Activated naive CD4-positive, alpha-beta T cell treated with Interleukin-2 at 50 U/mL for 16 hours (primary cell): ENCODE results near the gene TBC1D20.
A peak's percentile ranks its signal among the peaks of the same experiment; 100 is the strongest.

Experiments used
- DNase-seq: peaks from one replicate; pipeline ENCODE4 v3.0.0-alpha.2; 2020

TBC1D20 gene

GRCh38 chr20:437787-438486 lies 24.4 kb downstream of the TBC1D20 start:
- no peak for DNase-seq

GRCh38 chr20:436476-436875 lies 25.9 kb downstream of the TBC1D20 start:
- no peak for DNase-seq

GRCh38 chr20:435558-435957 lies 26.8 kb downstream of the TBC1D20 start:
- no peak for DNase-seq

- no peak for DNase-seq
Measured at GRCh38 chr20:434661-435419, 27.5 kb downstream of the TBC1D20 start.

- DNase-seq, result no peak
Measured at GRCh38 chr20:434221-434620, 28.1 kb downstream of the TBC1D20 start.

- peak; percentile 67 for DNase-seq
Measured at GRCh38 chr20:433300-433975, 28.9 kb downstream of the TBC1D20 start.

GRCh38 chr20:432677-433299 lies 29.5 kb downstream of the TBC1D20 start:
- DNase-seq, result no peak

- DNase-seq, result no peak
Measured at GRCh38 chr20:432208-432607, 30.1 kb downstream of the TBC1D20 start.

- DNase-seq, result peak; percentile 16
Measured at GRCh38 chr20:431012-431904, 31.1 kb downstream of the TBC1D20 start.

- no peak for DNase-seq
Measured at GRCh38 chr20:430091-430999, 32.0 kb downstream of the TBC1D20 start.

GRCh38 chr20:428658-429200 lies 33.6 kb downstream of the TBC1D20 start:
- no peak for DNase-seq

- no peak for DNase-seq
Measured at GRCh38 chr20:427849-428657, 34.3 kb downstream of the TBC1D20 start.

- DNase-seq, result no peak
Measured at GRCh38 chr20:427401-427800, 34.9 kb downstream of the TBC1D20 start.

GRCh38 chr20:426566-426965 lies 35.8 kb downstream of the TBC1D20 start:
- DNase-seq, result no peak

- DNase-seq, result no peak
Measured at GRCh38 chr20:421685-422250, 40.6 kb downstream of the TBC1D20 start.

- no peak for DNase-seq
Measured at GRCh38 chr20:420721-421574, 41.4 kb downstream of the TBC1D20 start.

- no peak for DNase-seq
Measured at GRCh38 chr20:420166-420620, 42.1 kb downstream of the TBC1D20 start.

- DNase-seq, result no peak
Measured at GRCh38 chr20:419556-420165, 42.7 kb downstream of the TBC1D20 start.
